Stimulated activated CD8-positive, alpha-beta memory T cell treated with anti-CD3 and anti-CD28 coated beads, Interleukin-4, amount 100 ng/mL, for 48 hours (primary cell): ENCODE results near the gene DYNLT4.
A peak's percentile ranks its signal among the peaks of the same experiment; 100 is the strongest.
"Not testable (repeated sequence)": the region's sequence is repeated elsewhere in the genome, so short reads cannot be mapped to it uniquely, and the experiment has no call there.

Experiments
- DNase-seq: peaks from one replicate; pipeline ENCODE4 v3.0.0-alpha.2; 2020

Gene DYNLT4

GRCh38 chr1:44808063-44808937, 1.1 kb upstream of the DYNLT4 start, which contains the start of gene BTBD19:
Gene BTBD19, plus strand, starts transcription at chr1:44808523. Its CDS starts 298 bp downstream, at chr1:44808821.
- DNase-seq = peak; percentile 88

DNA sequence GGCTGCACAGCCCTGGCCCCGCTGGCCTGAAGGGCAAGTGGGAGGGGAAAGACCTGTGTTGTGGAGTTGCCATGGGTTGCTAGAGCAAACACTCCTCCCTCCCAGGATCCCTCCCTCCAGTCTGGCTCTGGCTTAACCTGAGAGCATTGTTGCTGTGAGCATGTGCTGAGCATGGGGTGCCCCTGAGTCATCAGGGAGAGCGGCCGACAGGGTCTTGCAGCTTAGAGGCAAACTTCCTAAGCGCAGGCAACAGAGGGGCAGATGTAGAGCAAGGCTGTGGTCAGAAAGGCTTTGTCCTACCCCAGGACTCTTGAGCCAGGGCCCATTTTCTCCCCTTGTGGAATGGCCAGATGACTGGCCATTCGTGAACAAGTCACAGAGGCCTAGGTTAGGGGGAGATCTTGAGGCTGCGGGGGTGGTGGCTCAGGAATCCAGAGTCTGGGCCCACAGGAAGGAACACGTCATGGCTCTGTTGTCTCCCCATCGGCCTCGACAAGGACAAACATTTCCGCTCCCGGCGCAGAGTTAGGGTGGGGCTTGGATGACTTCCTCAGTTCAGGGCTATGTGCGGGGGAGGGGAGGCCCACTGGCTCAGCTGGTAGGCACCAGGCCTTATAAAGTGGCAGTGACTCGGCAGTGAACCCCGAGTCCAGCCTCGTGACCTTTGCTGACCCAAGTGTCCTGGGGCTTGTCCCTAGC, 362 bp upstream of the DYNLT4 start:
- DNase-seq = peak; percentile 94

DNA sequence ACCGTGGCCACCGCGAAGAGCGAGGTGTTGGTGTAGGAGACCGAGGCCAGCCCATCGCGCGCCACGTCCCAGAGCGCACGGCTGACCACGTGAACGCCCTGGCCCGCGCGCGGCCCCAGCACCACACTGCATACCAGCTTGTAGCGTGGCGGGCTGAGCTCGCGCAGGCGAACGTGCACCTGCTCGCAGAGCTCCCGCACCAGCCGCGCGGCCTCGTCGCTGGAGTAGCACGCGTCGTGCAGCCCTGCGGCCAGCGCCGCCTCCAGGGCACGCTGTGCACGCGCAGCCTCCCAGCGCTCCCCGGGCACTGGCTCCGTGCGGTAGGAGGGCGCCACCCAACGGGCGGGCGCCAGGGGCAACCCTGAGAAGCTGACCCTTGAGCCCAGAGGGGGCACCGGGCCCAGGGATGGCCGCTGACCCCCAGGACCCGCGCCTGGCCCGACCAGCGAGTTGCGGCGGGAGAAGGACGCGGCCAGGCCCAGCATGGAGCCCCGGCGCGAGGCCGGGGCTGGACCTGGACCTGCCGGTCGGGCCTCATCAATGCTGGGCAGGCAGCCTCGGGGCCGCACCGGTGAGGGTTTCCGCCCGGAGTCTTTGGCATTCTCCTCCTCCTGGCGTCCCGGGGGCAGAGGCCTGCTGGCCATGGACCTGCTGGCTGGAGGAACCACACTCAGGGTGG, 987 bp downstream of the DYNLT4 start:
- DNase-seq = no peak

GRCh38 chr1:44805311-44806024, 1.7 kb downstream of the DYNLT4 start:
- no peak for DNase-seq

DNA sequence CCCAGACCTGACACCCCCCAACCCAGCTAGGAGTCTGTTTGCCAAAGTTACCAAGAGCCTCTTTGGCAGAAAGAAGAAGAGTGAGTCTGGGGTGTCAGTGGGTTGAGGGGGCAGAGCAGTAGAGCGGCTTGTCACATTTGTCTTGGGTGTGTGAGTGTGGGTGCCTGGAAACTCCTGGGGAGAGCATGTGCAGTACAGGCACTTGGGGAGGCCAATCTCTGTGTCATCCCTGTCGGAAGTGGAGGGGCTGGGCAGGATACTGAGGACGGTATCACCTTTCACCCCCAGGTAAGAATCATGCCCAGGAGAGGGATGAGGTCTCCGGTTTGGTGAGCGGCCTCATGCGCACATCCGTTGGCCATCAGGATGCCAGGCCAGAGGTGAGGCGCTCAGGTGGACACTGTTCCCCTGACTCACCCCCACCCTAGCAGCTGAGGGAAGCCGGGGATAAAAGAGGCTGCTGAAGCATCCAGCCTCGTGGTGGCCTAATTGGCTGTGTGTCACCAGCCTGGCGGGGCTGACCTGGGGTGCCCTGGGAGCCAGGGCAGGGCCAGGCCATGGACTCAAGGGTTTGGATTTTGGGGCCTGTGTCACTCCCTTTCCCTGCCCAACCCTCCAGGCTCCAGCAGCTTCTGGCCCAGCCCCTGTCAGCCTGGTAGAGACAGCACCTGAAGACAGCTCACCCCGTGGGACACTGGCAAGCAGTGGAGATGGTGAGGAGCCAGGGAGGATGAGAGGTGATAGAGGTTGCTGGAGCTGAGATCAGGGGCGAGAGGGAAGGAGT, 3.6 kb downstream of the DYNLT4 start:
- DNase-seq = no peak

GRCh38 chr1:44803062-44803311, 4.2 kb downstream of the DYNLT4 start:
- no peak for DNase-seq

DNA sequence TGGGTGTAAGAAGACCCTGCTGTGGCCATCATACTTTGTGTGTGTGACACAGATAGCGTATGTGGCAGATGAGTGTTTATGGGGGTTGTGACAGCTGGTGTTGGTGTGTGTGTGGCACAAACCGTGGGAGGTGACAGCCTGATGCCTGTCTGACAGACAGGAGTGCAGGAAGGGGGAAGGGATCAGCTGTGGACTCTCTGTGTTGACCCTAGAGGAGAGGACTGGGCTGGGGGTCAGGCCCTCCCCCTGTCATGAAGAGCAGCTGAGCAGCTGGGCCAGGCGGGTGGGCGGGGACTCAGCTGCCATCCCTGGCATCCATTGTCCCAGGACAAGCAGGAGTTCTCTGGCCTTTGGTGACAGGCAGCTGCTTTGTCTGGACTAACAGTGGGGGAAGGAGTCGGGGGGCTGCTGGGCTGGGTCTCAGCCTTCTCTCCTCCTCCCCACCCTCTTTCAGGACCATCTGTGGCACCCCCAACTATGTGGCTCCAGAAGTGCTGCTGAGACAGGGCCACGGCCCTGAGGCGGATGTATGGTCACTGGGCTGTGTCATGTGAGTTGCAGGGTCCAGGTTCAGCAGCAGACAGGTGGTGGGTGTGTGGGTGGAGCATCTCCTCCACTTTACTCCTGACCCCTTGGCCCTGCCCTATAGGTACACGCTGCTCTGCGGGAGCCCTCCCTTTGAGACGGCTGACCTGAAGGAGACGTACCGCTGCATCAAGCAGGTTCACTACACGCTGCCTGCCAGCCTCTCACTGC, 4.7 kb downstream of the DYNLT4 start:
- DNase-seq = no peak

DNA sequence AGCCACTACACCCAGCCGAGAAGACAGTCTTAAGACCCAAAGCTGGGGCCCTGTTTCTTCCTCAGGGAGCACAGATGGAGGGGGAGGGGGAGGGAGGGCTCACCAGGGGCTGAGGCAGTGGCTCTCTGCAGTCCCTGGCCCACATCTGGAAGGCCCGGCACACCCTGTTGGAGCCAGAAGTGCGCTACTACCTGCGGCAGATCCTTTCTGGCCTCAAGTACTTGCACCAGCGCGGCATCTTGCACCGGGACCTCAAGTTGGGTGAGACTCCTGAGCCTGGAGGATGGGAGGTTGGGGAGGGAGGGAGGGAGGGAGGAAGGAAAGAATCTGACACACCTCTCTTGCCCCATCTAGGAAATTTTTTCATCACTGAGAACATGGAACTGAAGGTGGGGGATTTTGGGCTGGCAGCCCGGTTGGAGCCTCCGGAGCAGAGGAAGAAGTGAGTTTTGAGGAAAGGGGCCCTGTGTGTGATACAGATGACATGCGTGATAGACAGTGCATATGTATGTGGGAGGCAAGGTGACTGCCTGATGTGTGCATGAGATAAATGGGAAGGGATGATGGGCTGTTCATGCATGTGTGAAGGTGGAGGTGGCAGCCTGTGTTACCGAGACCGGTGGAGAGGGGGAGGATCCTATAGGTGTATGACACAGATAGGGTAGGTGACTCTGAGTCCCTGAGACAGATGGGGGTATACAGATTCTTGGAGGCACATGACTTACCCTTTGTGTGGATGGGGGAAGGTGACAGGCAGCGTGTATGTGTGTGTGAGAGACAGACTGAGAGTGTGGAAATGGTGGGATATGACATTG, 5.5 kb downstream of the DYNLT4 start:
- no peak for DNase-seq

GRCh38 chr1:44799770-44800584, 7.2 kb downstream of the DYNLT4 start, which contains the start of gene PLK3:
Gene PLK3, plus strand, starts transcription at chr1:44800377. Its CDS starts 87 bp downstream, at chr1:44800464.
- DNase-seq = peak; percentile 98

DNA sequence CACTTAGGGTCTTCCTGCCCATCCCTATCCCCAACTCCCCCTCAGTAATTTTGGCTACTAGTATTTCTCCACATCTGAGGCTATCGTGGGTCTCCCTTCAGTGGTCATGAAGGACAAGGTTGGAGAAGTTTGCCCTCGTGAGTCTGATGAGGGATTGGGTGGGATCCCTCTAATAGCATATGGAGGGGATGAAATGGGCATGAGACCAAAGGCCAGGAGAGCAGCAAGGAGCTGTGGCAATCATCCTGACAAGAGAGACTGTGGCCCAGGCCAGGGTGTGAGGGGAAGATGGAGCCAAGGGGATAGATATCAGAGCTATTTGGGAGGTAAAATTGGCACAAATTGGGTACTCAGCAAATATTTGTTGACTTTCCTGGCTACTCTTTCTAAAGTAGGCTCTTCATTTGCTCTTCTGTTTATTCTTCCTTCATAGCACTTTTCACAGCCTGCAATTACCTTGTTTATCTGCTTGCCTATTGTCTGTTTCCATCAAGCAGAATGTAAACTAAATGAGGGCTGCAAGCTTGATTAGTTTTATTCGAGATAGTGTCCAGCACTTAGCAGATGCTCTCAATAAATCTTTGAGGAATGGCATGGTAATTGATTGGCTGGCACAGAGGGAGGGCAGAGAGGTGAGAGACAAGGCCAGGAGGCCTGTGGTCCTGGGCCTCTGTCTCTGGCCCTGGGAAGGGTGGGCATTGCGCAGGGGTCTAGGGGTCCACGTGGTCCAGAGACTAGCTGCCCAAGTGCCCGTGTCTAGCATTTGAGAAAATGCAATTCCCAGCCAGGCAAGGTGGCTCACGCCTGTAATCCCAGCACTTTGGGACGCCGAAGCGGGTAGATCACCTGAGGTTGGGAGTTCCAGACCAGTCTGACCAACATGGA, 8.4 kb downstream of the DYNLT4 start:
- no peak for DNase-seq

DNA sequence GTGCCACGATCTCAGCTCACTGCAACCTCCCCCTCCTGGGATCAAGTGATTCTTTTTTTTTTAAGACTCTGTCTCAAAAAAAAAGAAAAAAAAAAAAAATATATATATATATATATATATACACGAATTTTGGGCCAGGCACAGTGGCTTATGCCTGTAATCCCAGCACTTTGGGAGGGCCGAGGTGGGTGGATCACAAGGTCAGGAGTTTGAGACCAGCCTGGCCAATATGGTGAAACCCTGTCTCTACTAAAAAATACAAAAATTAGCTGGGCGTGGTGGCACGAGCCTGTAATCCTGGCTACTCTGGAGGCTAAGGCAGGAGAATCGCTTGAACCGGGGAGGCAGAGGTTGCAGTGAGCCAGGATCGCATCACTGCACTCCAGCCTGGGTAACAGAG, 9.3 kb downstream of the DYNLT4 start:
- not testable (repeated sequence) for DNase-seq

GRCh38 chr1:44792736-44793502, 14.2 kb downstream of the DYNLT4 start:
- DNase-seq = peak; percentile 19

DNA sequence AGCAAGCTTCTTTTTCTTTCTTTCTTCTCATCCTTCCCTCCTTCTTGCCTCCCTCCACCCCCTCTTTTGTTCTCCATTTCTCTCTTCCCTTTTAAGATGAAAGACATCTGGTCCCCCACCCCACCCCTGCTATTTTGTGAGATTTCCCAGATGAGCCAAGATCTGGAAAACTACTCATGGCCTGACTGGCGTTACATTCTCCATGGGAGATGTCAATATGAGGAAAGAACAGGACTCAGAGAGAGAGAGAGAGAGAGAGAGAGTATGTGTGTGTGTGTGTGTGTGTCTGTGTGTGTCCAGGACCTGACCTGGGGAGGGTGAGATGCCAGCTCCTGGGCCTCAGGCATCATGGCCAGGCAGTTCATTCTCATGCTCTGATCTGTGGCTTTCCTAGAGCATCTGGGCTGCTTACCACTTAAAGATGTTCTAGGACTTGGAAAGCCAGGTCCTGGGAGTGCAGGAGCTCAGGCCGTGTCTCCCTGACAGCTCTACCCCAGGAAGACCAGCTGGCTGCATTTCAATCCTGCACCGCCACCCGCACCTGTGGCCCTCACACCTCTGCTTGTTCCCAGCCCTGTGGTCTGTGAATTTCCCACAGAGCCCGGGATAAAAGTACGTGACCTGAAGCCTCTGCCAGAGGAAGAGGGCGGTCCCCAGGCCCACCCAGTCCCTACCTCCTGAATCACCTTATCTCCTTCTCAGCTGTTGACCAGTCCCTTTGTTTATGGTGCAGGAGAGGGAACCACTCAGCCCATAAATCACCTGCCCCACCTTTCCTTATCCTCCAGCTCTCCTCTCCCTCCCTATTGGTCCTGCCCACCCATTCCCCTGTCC, 16.0 kb downstream of the DYNLT4 start:
- DNase-seq = peak; percentile 14

GRCh38 chr1:44788120-44788860, 18.9 kb downstream of the DYNLT4 start, which contains the start of gene BEST4:
Gene BEST4, minus strand, starts transcription at chr1:44788170. Its CDS starts 465 bp downstream, at chr1:44787705.
- DNase-seq = no peak

DNA sequence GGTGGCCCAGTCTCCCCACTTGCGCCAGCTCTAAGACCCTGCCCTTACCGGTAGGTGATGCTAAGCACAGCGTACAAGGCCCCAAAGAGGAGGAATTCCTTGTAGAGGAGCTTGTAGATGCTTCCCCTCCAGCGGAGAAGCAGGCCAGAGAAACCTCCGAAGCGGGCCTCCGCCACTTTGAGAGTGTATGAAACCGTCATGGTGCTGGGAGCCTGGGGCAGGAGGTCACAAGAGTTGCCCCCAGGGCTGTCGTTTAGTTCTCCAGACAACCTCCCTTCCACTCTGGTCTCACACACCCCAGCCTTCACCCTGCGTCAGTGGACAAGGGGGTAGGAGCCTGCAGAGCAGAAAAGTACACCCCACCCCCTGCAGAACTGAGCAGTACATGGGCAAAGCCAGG, 19.6 kb downstream of the DYNLT4 start:
- no peak for DNase-seq
